HL-60 (cell line): ENCODE measurements around the gene ANO2.

Experiments
- DNase-seq, 2 experiments: peaks; one replicate each; pipeline ENCODE4 v3.0.0-alpha.2; 2010 to 2020; ENCODE audit warnings: low read depth in 1 of 2, low spot score in 1 of 2
- H3K27ac ChIP-seq: fragments of 250-450 bp; sonication (Bioruptor Pico); replicated peaks from 2 replicates; pipeline ENCODE4 v1.5.1; 2020; ENCODE audit warnings: mild to moderate bottlenecking, moderate library complexity
- H3K27me3 ChIP-seq: fragments of 250-450 bp; sonication (Bioruptor Pico); 2 replicates; pipeline ENCODE4 v1.5.1; 2021; ENCODE audit warnings: mild to moderate bottlenecking, moderate library complexity; ENCODE audit not compliant: insufficient read depth, poor library complexity, severe bottlenecking
- H3K4me3 ChIP-seq: replicated peaks from 2 replicates; pipeline ENCODE4 v1.5.1; 2011; ENCODE audit warnings: mild to moderate bottlenecking, control low read depth, low read length; ENCODE audit not compliant: insufficient read depth
- GABPA ChIP-seq: IDR thresholded peaks from 2 replicates; pipeline ENCODE4 v1.6.1; 2012; ENCODE audit warnings: low read depth
- POLR2AphosphoS5 ChIP-seq: IDR thresholded peaks from 2 replicates; pipeline ENCODE4 v1.6.1; 2012; ENCODE audit warnings: low read depth
- SPI1 ChIP-seq: IDR thresholded peaks from 2 replicates; pipeline ENCODE4 v1.6.1; 2012; ENCODE audit warnings: low read depth, mild to moderate bottlenecking, borderline replicate concordance
- TF ChIP-seq, protein P1 (sequence below): IDR thresholded peaks from 2 replicates; pipeline ENCODE4 v1.6.1; 2012; ENCODE audit warnings: low read depth; ENCODE audit not compliant: insufficient replicate concordance
- TF ChIP-seq, protein P2 (sequence below): IDR thresholded peaks from one replicate; pipeline ENCODE4 v1.5.1; 2011; ENCODE audit warnings: low read length, control low read depth, inconsistent platforms; ENCODE audit not compliant: insufficient read depth

Gene ANO2

GRCh38 chr12:5513406-5513805 lies 431.7 kb downstream of the ANO2 start:
- H3K4me3 ChIP-seq = no peak overlapping the region
- no peaks in the 10 kb centered on the region for H3K27me3 ChIP-seq
- TF ChIP-seq, protein P1, sequence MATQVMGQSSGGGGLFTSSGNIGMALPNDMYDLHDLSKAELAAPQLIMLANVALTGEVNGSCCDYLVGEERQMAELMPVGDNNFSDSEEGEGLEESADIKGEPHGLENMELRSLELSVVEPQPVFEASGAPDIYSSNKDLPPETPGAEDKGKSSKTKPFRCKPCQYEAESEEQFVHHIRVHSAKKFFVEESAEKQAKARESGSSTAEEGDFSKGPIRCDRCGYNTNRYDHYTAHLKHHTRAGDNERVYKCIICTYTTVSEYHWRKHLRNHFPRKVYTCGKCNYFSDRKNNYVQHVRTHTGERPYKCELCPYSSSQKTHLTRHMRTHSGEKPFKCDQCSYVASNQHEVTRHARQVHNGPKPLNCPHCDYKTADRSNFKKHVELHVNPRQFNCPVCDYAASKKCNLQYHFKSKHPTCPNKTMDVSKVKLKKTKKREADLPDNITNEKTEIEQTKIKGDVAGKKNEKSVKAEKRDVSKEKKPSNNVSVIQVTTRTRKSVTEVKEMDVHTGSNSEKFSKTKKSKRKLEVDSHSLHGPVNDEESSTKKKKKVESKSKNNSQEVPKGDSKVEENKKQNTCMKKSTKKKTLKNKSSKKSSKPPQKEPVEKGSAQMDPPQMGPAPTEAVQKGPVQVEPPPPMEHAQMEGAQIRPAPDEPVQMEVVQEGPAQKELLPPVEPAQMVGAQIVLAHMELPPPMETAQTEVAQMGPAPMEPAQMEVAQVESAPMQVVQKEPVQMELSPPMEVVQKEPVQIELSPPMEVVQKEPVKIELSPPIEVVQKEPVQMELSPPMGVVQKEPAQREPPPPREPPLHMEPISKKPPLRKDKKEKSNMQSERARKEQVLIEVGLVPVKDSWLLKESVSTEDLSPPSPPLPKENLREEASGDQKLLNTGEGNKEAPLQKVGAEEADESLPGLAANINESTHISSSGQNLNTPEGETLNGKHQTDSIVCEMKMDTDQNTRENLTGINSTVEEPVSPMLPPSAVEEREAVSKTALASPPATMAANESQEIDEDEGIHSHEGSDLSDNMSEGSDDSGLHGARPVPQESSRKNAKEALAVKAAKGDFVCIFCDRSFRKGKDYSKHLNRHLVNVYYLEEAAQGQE = no peak
- TF ChIP-seq SPI1 (no peak), GABPA (no peak), POLR2AphosphoS5 (no peak)
- TF ChIP-seq, protein P2, sequence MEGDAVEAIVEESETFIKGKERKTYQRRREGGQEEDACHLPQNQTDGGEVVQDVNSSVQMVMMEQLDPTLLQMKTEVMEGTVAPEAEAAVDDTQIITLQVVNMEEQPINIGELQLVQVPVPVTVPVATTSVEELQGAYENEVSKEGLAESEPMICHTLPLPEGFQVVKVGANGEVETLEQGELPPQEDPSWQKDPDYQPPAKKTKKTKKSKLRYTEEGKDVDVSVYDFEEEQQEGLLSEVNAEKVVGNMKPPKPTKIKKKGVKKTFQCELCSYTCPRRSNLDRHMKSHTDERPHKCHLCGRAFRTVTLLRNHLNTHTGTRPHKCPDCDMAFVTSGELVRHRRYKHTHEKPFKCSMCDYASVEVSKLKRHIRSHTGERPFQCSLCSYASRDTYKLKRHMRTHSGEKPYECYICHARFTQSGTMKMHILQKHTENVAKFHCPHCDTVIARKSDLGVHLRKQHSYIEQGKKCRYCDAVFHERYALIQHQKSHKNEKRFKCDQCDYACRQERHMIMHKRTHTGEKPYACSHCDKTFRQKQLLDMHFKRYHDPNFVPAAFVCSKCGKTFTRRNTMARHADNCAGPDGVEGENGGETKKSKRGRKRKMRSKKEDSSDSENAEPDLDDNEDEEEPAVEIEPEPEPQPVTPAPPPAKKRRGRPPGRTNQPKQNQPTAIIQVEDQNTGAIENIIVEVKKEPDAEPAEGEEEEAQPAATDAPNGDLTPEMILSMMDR = no peak
- no peak for DNase-seq
- H3K27ac ChIP-seq = no peak overlapping the region
